Spleen (tissue), 7 donors: Measurements from ENCODE around the gene G6PC3.

Experiments used
- CTCF ChIP-seq, 11 experiments: fragments of 200-600 bp in 7 of 11; fragments of 450-650 bp in 4 of 11; sonication (generic) in 4 of 11; IDR thresholded peaks in 8 of 11; conservative IDR thresholded peaks in 3 of 11; 1 replicate in 7 of 11; 2 replicates in 4 of 11; pipeline versions ENCODE4 v1.4.0 to v1.8.0; 2016 to 2021; ENCODE audit warnings: antibody characterized with exemption in 11 of 11, inconsistent platforms in 4 of 11, mild to moderate bottlenecking in 1 of 11
- POLR2AphosphoS5 ChIP-seq, 3 donors: sonication (generic); formaldehyde crosslinking; IDR thresholded peaks; one replicate each; pipeline ENCODE4 v1.5.1; 2017; ENCODE audit warnings: antibody characterized with exemption in 3 of 3
- donor health status: DM: no; HTN: no; CAD: no; lungs with moderate emphysema.
- donor health status: DM: no; HTN: no; CAD: no.
- donor health status: DM: no; HTN: no; CAD: no.

- TF ChIP-seq CTCF (IDR thresholded peaks at IDR 0.05 in 8 of 11, conservative IDR thresholded peaks at IDR 0.05 in 3 of 11) (no peak), POLR2AphosphoS5 (IDR thresholded peaks at IDR 0.05) (no peak)
Observed at GRCh38 chr17:44109312-44109630, 38.7 kb downstream of the G6PC3 start.
